Fibroblast of skin of left biceps (primary cell): Measurements from ENCODE around the gene GGCX.
"Not testable (repeated sequence)": the region's sequence is repeated elsewhere in the genome, so short reads cannot be mapped to it uniquely, and the experiment has no call there.

ENCODE experiments used
- DNase-seq, 2 experiments: peaks; one replicate each; pipeline ENCODE4 v3.0.0-alpha.2; 2013; ENCODE audit warnings: low read depth in 2 of 2

GGCX gene

DNA sequence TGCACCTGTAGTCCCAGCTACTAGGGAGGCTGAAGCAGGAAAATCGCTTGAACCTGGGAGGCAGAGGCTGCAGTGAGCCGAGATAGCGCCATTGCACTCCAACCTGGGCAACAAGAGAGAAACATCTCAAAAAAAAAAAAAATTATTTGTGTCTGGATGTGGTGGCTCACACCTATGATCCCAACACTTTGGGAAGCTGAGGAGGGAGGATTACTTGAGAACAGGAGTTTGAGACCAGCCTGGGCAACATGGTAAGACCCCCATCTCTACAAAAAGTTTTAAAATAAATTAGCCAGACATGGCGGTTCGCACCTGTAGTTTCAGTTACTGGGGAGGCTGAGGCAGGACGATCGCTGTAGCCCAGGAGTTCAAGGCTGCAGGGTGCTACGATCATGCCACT lies 14.4 kb upstream of the GGCX start:
- DNase-seq = no peak

DNA sequence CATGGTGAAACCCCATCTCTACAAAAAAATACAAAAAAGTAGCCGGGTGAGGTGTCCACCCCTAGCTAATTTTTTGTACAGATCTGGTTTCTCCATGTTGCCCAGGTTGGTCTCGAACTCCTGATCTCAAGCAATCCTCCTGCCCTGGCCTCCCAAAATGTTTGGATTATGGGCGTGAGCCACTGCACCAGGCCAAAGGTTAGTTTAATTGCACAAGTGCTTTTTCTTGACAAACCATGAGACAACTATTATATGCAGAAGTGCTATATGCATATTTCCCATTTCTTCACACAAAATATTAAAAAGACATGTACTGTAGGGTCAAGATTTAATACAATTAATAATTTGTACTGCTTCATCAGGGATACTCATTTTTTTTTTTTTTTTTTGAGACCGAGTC lies 5.0 kb upstream of the GGCX start:
- no peak for DNase-seq

DNA sequence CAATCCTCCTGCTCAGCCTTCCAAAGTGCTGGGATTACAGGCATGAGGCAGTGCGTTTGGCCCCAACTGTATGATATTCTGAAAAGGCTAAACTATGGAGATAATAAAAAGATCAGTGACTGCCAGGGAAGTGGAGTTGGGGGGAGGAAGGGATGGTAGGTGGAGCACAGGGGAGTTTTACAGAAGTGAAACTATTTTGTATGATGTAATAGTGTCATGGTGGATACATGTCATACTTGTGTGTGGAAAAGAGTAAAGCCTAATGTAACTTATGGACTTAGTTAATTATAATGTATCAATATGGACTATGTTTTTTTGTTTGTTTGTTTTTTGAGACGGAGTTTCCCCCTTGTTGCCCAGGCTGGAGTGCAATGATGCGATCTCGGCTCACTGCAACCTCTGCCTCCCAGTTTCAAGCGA lies 2.9 kb upstream of the GGCX start:
- DNase-seq = no peak

DNA sequence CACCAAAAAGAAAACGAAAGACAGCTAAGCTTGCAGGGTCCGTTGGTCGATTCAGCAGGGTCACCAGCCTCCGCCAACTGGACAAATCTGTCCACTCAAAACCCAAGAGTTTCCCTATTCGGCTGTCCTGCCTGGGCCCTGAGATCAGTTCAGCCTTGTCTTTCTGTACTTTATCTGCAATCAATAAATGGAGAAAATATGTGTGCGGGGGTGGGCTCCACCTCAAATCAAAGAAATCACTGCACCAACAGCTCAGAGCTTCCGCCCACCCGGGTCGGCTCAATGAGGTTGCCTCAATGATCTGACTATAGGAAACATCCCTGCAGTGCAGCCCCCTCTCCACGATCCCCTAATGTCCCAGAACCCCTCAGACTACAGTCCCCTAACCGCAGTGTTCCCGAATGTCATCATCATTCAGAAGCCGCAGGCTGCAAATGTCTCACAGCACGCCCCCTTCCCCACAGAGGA lies 447 bp downstream of the GGCX start:
- no peak for DNase-seq

DNA sequence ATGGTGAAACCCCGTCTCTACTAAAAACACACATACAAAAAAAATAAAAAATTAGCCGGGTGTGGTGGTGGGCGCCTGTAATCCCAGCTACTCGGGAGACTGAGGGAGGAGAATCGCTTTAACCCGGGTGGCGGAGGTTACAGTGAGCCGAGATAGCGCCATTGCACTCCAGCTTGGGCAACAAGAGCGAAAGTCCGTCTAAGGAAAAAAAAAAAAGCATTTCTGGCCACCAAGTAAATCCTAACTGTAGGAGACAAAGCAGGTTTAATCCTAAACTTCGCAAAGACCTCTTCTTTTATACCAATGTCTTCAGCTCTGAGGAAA lies 928 bp downstream of the GGCX start:
- DNase-seq = not testable (repeated sequence)

DNA sequence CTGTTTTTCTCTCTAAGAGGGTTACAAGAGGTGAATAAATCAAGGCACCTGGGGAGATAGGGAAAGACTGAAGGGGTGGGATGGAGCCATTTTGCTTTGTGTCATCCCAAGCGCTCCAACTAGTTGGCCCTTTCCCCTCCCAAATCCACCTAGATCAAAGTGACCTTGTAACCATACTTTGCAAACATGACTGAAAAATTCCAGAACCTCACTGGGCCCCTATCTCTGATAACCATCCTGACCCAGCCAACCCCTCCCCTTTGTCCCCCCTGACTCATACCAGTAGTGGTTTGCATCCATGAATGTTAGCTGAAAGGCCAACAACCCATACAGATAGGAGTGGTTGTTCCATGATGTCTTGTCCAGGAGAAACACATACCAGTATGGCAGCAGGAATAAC lies 3.1 kb downstream of the GGCX start:
- no peak for DNase-seq

DNA sequence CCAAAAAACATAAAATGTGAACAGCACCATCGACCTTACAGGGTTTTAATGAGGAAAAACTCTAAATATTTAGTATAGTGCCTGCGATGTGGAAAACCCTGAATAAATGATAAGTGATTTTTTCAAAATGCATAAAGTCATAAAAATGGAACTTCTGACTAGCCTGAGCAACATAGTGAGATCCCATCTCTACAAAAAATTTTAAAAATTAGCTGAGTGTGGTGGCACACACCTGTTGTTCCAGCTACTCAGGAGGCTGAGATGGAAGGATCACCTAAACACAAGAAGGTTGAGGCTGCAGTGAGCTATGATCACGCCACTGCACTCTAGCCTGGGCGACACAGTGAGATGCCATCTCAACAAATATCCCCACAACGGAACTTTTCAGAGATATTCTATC lies 4.2 kb downstream of the GGCX start:
- DNase-seq = no peak

DNA sequence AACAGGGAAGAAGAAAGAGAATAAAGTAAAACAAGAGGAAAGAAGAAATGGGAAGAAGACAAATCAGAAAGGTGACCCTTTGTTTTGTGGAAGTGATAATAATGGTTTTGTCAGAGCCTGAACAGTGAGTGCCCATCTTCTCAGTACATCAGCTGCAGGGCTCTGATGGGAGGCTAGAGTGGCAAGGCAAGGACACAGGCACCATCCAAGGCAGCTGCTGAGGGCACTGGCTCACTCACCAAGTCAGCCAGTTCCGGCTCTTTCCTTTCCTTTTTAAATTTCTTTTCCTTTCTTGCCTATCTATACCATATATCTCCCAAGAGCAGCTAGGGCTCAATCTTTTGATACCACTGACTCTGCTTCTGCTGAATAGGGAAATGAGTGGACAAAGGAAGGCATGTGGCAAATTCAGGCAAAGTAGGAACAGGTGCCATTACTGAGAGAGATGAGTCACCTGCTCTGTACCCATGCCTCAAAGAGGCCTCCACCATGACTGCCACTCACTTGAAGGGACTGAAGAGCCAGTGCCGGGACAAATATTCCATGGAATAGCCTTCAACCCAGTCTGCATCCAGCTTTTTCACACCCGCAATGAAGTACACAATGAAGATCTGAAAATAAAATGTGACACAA lies 6.2 kb downstream of the GGCX start:
- DNase-seq = no peak

DNA sequence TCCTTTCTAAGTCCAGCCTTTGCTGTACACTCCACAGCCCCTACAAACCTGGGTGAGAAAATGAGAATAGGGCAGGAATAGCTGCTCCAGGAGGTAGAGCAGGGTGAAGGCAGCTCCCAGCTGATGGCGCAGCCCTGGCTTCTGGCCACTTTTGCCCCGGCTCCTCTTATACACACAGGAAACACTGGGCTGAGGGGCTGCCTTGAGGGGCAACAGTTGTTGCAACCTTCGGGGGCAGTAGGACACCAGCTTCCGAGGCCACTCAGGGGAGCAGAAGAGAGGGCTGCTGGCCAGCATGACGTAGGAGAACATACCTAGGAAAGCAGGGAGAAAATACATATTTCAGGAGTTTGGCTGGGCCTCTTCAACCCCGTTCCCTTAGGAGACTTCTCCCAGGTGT lies 8.1 kb downstream of the GGCX start:
- no peak for DNase-seq

DNA sequence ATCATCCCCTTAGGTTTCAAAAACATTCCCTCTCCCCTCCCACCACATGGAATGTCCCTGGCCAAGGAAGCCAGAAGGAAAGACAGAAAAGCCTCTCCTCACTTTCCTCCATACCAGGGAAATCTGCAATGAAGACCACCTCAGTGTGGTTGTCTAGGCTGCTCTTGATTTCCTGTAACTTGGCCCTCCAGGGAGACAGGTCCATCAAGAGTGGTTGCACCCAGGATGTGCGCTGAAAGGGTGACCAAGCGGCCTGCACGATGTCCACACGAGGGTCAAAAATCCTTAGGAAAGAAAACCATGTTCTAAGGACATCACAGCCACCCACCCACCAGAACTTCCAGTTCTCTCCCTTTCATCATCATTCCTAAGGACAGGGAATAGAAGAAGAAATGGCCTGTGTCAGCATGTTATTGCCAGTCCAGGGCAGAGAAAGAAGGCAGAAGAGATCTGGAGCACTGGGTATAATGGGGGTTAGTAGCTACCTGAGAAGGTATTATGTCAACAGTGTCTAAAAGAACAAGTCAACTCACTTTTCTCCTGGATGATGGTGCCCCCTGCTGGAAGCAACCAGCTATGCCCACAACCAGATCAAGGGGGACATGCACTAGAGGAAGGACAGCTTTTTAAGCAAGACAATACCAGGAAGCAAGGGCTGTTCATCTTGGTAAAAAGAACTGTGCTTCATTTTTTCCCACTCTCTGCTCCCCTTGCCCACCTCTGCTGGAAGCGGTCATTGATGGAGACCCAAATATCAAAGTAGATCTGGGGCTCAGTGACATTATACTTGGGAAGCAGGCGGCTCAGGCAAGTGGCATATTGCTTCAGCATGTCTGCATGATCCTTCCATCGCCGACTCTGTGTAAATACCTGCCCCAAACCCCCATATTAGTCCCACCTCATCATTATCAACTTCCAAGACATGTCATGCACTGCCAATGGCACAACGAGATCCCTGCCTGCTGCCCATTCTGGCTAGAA lies 9.3 kb downstream of the GGCX start:
- DNase-seq = peak in 1 of 2 experiments; percentile 31

DNA sequence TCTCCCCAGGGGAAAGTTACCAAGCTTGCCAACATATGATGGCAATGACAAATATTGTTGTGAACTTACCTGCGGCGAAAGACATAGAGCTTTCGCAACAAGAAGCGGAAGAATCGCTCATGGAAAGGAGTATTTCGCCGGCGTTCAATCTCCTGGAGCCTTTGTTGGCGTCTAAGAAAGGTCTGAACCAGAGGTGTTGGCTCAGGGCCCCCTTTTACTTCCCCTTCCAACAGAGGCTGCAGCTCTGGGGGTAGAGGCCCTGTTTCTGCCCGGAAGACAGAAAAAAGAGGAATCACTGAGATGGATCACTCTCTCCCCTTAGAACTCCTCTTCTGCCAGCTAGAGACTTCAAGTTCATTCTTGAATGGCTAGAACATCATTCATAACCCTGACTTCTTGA lies 10.8 kb downstream of the GGCX start:
- no peak for DNase-seq

DNA sequence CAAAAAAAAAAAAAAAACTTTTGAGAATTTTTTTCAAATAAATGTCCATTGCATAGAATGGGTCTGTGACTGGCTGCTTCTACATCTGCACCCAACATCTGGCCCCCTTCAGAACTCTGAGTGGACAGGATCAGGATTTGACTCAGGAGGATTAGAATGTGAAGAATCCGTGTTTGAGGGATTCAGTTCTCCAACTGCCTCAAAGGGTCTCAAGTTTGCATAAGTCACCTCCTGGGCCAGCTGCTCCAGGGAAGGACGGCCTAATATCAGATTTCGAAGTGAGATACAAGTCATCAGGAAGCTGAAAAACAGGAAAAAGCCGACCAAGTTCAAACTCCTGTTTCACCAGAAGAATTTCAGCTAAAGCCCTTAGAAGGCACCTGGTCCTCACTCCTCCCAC lies 11.5 kb downstream of the GGCX start:
- peak; percentile 83 to 85 for DNase-seq

DNA sequence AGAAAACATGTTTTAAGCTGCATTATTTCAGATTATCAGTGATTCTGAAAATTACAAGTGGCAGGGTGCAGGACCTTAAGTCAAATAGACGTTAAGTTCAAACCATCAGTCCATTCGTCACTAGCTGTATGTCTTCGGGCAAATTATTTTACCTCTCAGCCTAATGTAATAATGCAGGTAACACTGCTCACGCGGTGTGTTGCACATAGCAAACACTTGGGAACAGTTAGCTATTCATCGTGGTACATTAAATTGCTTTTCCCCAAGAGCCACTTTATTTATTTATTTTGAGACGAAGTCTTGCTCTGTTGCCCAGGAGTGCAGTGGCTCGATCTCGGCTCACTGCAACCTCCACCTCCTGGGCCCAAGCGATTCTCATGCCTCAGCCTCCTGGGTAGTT lies 12.2 kb downstream of the GGCX start:
- DNase-seq = no peak

DNA sequence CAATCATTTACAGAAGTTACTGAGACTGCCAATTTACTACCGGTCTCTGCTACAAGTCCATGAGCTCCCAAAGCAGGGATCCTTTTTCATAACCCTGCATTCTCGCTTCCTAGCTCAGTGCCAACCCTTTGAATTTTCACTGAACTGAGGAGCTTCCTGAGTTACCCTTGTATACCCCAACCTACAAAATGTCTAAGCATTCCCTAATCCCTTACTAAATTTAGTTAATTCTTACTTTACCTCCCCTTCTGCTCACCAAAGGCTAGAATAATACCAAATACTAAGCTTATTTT lies 12.7 kb downstream of the GGCX start:
- DNase-seq = no peak

DNA sequence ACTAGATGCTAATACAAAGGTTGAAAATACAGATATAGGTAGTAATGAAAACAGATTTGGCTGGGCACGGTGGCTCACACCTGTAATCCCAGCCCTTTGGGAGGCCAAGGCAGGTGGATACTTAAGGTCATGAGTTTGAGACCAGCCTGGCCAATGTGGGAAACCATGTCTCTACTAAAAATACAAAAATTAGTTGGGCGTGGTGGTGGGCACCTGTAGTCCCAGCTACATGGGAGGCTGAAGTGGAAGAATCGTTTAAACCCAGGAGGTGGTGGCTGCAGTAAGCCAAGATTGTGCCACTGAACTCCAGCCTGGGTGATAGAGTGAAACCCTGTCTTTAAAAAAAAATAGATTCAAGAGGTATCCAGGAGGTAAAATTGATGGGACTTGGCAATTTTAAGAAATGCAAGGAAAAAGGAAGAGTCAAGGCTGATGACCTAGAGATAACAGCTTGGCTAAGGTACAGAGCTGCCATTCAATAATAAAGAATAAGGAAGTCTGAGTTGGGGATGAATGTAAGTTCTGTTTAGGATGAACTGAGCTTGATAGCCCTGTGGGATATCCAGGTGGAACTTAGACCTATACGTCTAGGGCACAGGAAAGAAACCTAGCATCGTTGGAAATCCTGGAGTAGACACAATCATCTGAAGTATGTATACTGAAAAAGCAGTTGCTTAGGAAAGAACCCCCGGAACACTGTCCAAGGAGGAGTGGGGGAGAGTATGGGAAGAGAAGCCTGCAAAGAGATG lies 13.3 kb downstream of the GGCX start:
- no peak for DNase-seq

DNA sequence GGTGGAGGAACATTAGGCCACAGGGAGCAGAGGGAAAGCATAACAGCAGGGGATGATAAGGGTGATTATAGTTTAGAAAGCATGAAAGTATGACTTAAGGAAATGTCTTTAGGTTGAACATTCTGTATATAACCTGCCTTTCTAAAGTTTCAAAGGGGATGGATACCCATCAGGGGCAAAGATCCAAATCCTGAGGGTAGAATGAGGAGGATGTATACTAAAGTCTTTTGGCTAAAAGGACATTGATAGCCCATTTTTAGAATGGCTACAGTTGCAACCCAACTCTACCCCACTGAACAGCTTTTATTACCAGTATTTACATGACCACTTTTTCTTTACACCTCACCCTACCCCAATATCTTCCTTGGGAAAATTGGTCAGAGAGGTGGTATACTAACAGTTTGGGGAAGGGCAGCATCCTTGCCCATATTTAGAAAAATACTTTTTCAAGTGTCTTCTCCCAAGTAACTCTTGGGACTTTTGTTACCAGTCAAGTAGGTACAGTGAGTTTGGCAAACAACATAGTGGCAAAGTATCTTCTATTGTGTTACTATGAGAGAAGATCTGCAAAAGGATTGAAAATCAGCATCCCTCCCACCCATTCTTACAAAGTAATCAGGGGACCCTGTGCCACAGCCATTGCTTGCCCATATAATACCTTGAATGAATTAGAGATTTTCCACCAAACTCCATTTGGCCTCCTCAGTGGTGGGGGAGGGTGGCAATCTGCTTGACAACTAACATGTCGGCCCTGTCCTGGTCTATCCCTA lies 14.0 kb downstream of the GGCX start:
- DNase-seq = no peak

DNA sequence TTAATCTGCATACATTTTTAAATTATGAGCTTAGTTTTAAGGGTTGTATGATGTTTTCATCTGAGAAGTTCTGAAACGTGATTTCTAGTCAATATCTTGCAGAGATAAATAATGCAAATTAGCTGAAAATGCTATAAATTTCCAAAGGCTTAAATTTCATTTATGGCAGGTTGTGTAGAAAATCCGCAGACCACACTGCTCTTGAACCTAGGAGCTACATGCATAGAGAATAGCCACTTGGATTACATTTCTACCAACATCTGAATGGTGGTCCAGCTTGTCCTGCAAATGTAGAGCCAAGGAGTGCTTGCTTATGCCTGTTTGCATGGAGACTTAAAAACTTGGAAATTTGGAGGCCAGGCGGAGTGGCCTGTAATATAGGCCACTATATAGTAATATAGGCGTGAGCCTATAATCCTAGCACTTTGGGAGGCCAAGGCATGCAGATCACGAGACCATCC lies 15.5 kb downstream of the GGCX start:
- no peak for DNase-seq

DNA sequence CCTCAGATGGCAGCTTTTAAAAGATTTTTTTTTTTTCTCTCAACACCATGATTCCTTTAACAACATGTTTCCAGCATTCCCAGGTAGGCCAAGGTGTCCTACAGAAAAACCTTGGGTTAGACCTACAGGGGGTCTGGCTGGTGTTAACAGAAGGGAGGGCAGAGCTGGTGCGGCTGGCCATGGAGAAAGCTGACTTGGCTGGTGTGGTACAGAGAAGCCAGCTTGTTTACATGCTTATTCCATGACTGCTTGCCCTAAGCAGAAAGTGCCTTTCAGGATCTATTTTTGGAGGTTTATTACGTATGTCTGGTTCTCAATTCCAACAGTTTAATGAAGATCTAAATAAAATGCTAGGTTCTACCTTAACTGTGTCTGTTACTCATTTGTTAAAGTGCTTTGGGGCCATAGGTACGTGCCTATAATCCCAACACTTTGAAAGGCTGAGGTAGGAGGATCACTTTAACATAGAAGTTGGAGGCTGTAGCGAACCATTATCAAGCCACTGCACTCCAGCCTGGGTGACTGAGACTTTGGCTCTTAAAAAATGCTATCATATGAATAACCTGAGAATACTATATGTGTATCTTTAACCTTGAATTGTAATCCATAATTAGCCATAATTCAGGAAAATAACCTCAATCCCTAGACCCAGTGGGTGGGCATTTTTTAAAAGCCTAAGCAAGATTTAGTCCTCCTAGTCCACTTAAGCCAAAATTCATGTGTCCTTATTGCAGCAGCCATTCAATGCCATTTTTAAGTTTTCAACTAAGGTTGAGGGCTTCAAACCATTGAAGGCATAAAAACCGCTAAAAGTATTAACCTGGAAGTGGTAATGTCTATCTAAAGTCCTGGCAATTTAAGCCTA lies 16.1 kb downstream of the GGCX start:
- not testable (repeated sequence) for DNase-seq

DNA sequence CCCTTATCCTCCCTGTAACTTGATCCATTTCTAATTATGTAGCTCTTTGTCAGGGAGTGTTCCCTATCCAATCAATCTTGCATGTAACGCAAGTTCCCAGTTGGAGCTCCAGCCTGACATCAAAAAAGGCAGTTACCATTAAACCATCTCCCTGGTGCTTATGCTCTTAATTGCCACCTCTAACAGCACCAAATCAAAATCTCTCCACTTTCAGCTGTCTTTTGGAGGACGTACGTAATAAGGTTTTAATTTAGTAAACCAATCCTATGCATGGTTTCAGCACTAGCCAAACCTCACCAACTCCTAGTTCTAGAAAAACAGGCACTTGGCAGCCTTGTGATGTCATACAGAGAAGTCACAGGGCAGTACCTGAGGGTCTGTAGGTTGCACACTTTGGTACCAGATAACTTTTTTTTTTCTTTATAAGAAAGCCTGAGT lies 17.0 kb downstream of the GGCX start:
- DNase-seq = not testable (repeated sequence)

DNA sequence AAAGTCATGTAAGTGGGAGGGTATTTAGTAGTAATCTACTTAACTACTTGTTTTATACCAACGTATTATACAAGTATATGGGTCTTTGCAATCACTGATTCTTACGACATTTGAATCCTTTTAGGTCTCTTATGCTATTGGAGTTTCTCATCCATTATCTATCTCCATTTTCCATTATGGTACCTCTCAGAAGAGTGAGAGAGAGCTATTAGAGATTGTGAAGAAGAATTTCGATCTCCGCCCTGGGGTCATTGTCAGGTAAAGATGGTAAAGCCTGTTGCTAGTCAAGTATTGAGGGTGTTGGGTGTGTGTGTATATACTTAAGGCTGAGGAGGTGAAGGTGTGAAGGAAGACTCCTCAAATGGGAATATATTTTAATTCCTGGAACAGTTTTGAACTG lies 18.5 kb downstream of the GGCX start:
- DNase-seq = no peak
